BLaER1 (cell line): ENCODE results near the gene MAPK10.

Experiments
- H3K27ac ChIP-seq: shearing (Covaris generic); formaldehyde crosslinking; 2 replicates; pipeline ENCODE4 v1.8.1; 2022
- H3K27me3 ChIP-seq: shearing (Covaris generic); formaldehyde crosslinking; 2 replicates; pipeline ENCODE4 v1.8.1; 2022
- H3K36me3 ChIP-seq: shearing (Covaris generic); formaldehyde crosslinking; 2 replicates; pipeline ENCODE4 v1.8.1; 2022
- H3K4me1 ChIP-seq: shearing (Covaris generic); formaldehyde crosslinking; 2 replicates; pipeline ENCODE4 v1.8.1; 2022
- H3K4me2 ChIP-seq: shearing (Covaris generic); formaldehyde crosslinking; 2 replicates; pipeline ENCODE4 v1.8.1; 2022
- H3K4me3 ChIP-seq: shearing (Covaris generic); formaldehyde crosslinking; 2 replicates; pipeline ENCODE4 v1.8.1; 2022
- H3K9ac ChIP-seq: shearing (Covaris generic); formaldehyde crosslinking; 2 replicates; pipeline ENCODE4 v1.8.1; 2022
- H3K9me3 ChIP-seq: shearing (Covaris generic); formaldehyde crosslinking; 2 replicates; pipeline ENCODE4 v1.8.1; 2022
- H4K20me1 ChIP-seq: shearing (Covaris generic); formaldehyde crosslinking; 2 replicates; pipeline ENCODE4 v1.8.1; 2022
- Cebpa-rat ChIP-seq: shearing (Covaris generic); IDR thresholded peaks from 2 replicates; pipeline ENCODE4 v1.8.1; 2022

The MAPK10 gene

GRCh38 chr4:86286726-86287125 is 73.1 kb downstream of the MAPK10 start:
- Histone ChIP-seq H3K27me3 (no peaks in the 10 kb centered on the region), H3K9me3 (no peaks in the 10 kb centered on the region), H4K20me1 (no peaks in the 10 kb centered on the region), H3K36me3 (no peaks in the 10 kb centered on the region), H3K27ac (no peak overlapping the region), H3K4me1 (no peaks in the 10 kb centered on the region), H3K4me2 (no peak overlapping the region), H3K4me3 (no peak overlapping the region), H3K9ac (no peak overlapping the region)
- no peak for TF ChIP-seq Cebpa-rat

GRCh38 chr4:86283371-86283770 is 76.5 kb downstream of the MAPK10 start:
- Histone ChIP-seq H4K20me1 (no peaks in the 10 kb centered on the region), H3K27ac (no peak overlapping the region), H3K36me3 (no peaks in the 10 kb centered on the region), H3K9ac (no peak overlapping the region), H3K9me3 (no peaks in the 10 kb centered on the region), H3K27me3 (no peaks in the 10 kb centered on the region), H3K4me1 (peaks cover 21% of the 10 kb centered on the region), H3K4me2 (no peak overlapping the region), H3K4me3 (no peak overlapping the region)
- no peak for TF ChIP-seq Cebpa-rat

- H3K4me2 ChIP-seq, result peak overlapping the region; percentile 56
- no peaks in the 10 kb centered on the region for H3K9me3 ChIP-seq
- no peaks in the 10 kb centered on the region for H4K20me1 ChIP-seq
- H3K27ac ChIP-seq, result no peak overlapping the region
- peaks cover 21% of the 10 kb centered on the region for H3K4me1 ChIP-seq
- H3K36me3 ChIP-seq, result no peaks in the 10 kb centered on the region
- H3K9ac ChIP-seq, result no peak overlapping the region
- no peak for TF ChIP-seq Cebpa-rat
- no peak overlapping the region for H3K4me3 ChIP-seq
- no peaks in the 10 kb centered on the region for H3K27me3 ChIP-seq
Observed at GRCh38 chr4:86280246-86280645, 79.6 kb downstream of the MAPK10 start.

GRCh38 chr4:86279293-86279960 is 80.4 kb downstream of the MAPK10 start:
- peak overlapping the region; percentile 56 for H3K4me2 ChIP-seq
- H3K9ac ChIP-seq, result no peak overlapping the region
- no peaks in the 10 kb centered on the region for H3K9me3 ChIP-seq
- no peak overlapping the region for H3K4me3 ChIP-seq
- peaks cover 21% of the 10 kb centered on the region for H3K4me1 ChIP-seq
- no peaks in the 10 kb centered on the region for H3K27me3 ChIP-seq
- H4K20me1 ChIP-seq, result no peaks in the 10 kb centered on the region
- TF ChIP-seq Cebpa-rat, result no peak
- no peak overlapping the region for H3K27ac ChIP-seq
- H3K36me3 ChIP-seq, result no peaks in the 10 kb centered on the region

- Histone ChIP-seq H3K27ac (no peak overlapping the region), H3K9ac (no peak overlapping the region), H3K4me3 (no peak overlapping the region), H3K4me2 (no peak overlapping the region), H4K20me1 (no peaks in the 10 kb centered on the region), H3K36me3 (no peaks in the 10 kb centered on the region), H3K4me1 (peaks cover 21% of the 10 kb centered on the region), H3K9me3 (no peaks in the 10 kb centered on the region), H3K27me3 (no peaks in the 10 kb centered on the region)
- TF ChIP-seq Cebpa-rat, result no peak
Observed at GRCh38 chr4:86278126-86278525, 81.7 kb downstream of the MAPK10 start.

- H3K4me1 ChIP-seq, result peaks cover 7% of the 10 kb centered on the region
- H3K4me3 ChIP-seq, result no peak overlapping the region
- no peaks in the 10 kb centered on the region for H4K20me1 ChIP-seq
- no peak for TF ChIP-seq Cebpa-rat
- no peaks in the 10 kb centered on the region for H3K27me3 ChIP-seq
- H3K27ac ChIP-seq, result no peak overlapping the region
- no peak overlapping the region for H3K9ac ChIP-seq
- no peaks in the 10 kb centered on the region for H3K36me3 ChIP-seq
- H3K4me2 ChIP-seq, result no peak overlapping the region
- no peaks in the 10 kb centered on the region for H3K9me3 ChIP-seq
Observed at GRCh38 chr4:86274642-86275041, 85.2 kb downstream of the MAPK10 start.

GRCh38 chr4:86272669-86273068 is 87.2 kb downstream of the MAPK10 start:
- no peak overlapping the region for H3K27ac ChIP-seq
- H3K9me3 ChIP-seq, result no peaks in the 10 kb centered on the region
- no peaks in the 10 kb centered on the region for H3K36me3 ChIP-seq
- H3K4me1 ChIP-seq, result no peaks in the 10 kb centered on the region
- TF ChIP-seq Cebpa-rat, result no peak
- H3K4me3 ChIP-seq, result no peak overlapping the region
- H3K4me2 ChIP-seq, result no peak overlapping the region
- no peaks in the 10 kb centered on the region for H4K20me1 ChIP-seq
- no peak overlapping the region for H3K9ac ChIP-seq
- H3K27me3 ChIP-seq, result no peaks in the 10 kb centered on the region

- no peak for TF ChIP-seq Cebpa-rat
- H4K20me1 ChIP-seq, result no peaks in the 10 kb centered on the region
Observed at GRCh38 chr4:86271057-86271456, 88.8 kb downstream of the MAPK10 start.

GRCh38 chr4:86269354-86269753 is 90.5 kb downstream of the MAPK10 start:
- H3K27ac ChIP-seq, result no peak overlapping the region
- H3K4me2 ChIP-seq, result no peak overlapping the region
- no peak for TF ChIP-seq Cebpa-rat

More at GRCh38 chr4:86271057-86271456, 88.8 kb downstream of the MAPK10 start:
- no peaks in the 10 kb centered on the region for H3K9me3 ChIP-seq
- H3K9ac ChIP-seq, result no peak overlapping the region
- H3K36me3 ChIP-seq, result no peaks in the 10 kb centered on the region
- no peak overlapping the region for H3K4me3 ChIP-seq
- H3K4me2 ChIP-seq, result no peak overlapping the region
- H3K27ac ChIP-seq, result no peak overlapping the region
- H3K4me1 ChIP-seq, result no peaks in the 10 kb centered on the region
- no peaks in the 10 kb centered on the region for H3K27me3 ChIP-seq

GRCh38 chr4:86264241-86264640 is 95.6 kb downstream of the MAPK10 start:
- Histone ChIP-seq H3K27ac (no peak overlapping the region), H3K36me3 (no peaks in the 10 kb centered on the region), H3K4me3 (no peak overlapping the region), H3K4me2 (no peak overlapping the region), H3K9ac (no peak overlapping the region), H3K9me3 (no peaks in the 10 kb centered on the region), H3K27me3 (no peaks in the 10 kb centered on the region), H4K20me1 (no peaks in the 10 kb centered on the region), H3K4me1 (peaks cover 15% of the 10 kb centered on the region)
- TF ChIP-seq Cebpa-rat, result no peak

More at GRCh38 chr4:86269354-86269753, 90.5 kb downstream of the MAPK10 start:
- Histone ChIP-seq H3K4me3 (no peak overlapping the region), H3K9me3 (no peaks in the 10 kb centered on the region), H4K20me1 (no peaks in the 10 kb centered on the region), H3K27me3 (no peaks in the 10 kb centered on the region), H3K36me3 (no peaks in the 10 kb centered on the region), H3K4me1 (no peaks in the 10 kb centered on the region), H3K9ac (no peak overlapping the region)

- TF ChIP-seq Cebpa-rat, result no peak
Observed at GRCh38 chr4:86261636-86262035, 98.2 kb downstream of the MAPK10 start.

More at GRCh38 chr4:86261636-86262035, 98.2 kb downstream of the MAPK10 start:
- H3K4me2 ChIP-seq, result peak overlapping the region; percentile 30
- H4K20me1 ChIP-seq, result no peaks in the 10 kb centered on the region
- H3K4me3 ChIP-seq, result no peak overlapping the region
- H3K27ac ChIP-seq, result no peak overlapping the region
- H3K36me3 ChIP-seq, result no peaks in the 10 kb centered on the region
- H3K27me3 ChIP-seq, result no peaks in the 10 kb centered on the region
- peaks cover 15% of the 10 kb centered on the region for H3K4me1 ChIP-seq
- no peak overlapping the region for H3K9ac ChIP-seq
- H3K9me3 ChIP-seq, result no peaks in the 10 kb centered on the region
